Activated T-helper 1 cell treated with anti-CD3 and anti-CD28 coated beads, Interleukin-12 subunit alpha, Interleukin-12 subunit beta, Interleukin-2, Interleukin-4 antibody, amounts not matched to agents 30 ng/mL and 10 ng/mL and 1 ng/mL, durations not matched to agents 14 hours and 24 hours and 36 hours (primary cell): ENCODE measurements around the gene CD163. TPM values are rescaled to one million over a fixed set of nuclear protein-coding genes. Genes with fewer than 3 reads are reported as not detected.

Experiments
- DNase-seq: peaks from one replicate; pipeline ENCODE4 v3.0.0; 2021; ENCODE audit warnings: low spot score
- H3K27ac Mint-ChIP-seq: one replicate; pipeline ENCODE4 v1.8.0; 2021; ENCODE audit warnings: mild to moderate bottlenecking, mixed read lengths
- H3K27me3 Mint-ChIP-seq: one replicate; pipeline ENCODE4 v1.8.0; 2022; ENCODE audit warnings: mild to moderate bottlenecking, moderate library complexity, mixed read lengths; ENCODE audit not compliant: insufficient read depth
- H3K36me3 Mint-ChIP-seq: one replicate; pipeline ENCODE4 v1.8.0; 2021; ENCODE audit warnings: low read depth, mixed read lengths
- H3K4me1 Mint-ChIP-seq: one replicate; pipeline ENCODE4 v1.8.0; 2021; ENCODE audit warnings: low read depth, mixed read lengths
- H3K4me3 Mint-ChIP-seq: one replicate; pipeline ENCODE4 v1.8.0; 2021; ENCODE audit warnings: mild to moderate bottlenecking, moderate library complexity, mixed read lengths
- H3K9me3 Mint-ChIP-seq: one replicate; pipeline ENCODE4 v1.8.0; 2021; ENCODE audit warnings: mixed read lengths
- intact Hi-C: fragments of 100-400 bp; cut with micrococcal nuclease; formaldehyde crosslinking; loops from one replicate; pipeline ENCODE4 v1.15.1; 2024
- total RNA-seq: library from RNA; stranded (reverse); gene quantifications from 2 replicates; pipeline ENCODE4 v1.2.3, GENCODE V29; 2022

Gene CD163
- total RNA-seq, 1 donor from 2014 or later, result not detected

DNA sequence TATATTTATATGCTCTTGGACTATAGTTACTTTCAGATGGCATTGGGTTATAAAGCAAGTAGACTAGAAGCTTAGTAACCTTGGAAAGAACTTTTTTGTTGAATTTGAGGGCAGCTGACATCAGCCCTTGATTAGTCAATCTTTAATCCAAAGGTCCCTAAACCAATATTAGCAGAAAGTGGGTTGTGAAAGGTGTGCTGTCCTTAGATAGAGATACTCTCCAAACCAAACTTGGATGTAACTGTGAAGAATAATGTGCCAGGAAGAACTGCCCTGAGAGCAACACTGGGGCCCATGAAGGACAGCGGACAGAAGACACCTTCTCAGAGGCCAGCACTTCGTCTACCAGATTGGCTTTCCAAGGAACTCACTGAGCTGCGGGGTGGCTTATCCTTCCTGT is 10.6 kb downstream of the CD163 start:
- H3K4me3 Mint-ChIP-seq, result no peak overlapping the region
- no peak overlapping the region for H3K27ac Mint-ChIP-seq
- DNase-seq, result no peak
- H3K36me3 Mint-ChIP-seq, result no peaks in the 10 kb centered on the region
- no peaks in the 10 kb centered on the region for H3K4me1 Mint-ChIP-seq
- H3K27me3 Mint-ChIP-seq, result peaks cover 13% of the 10 kb centered on the region
- intact Hi-C loops, result no loop called here
- H3K9me3 Mint-ChIP-seq, result no peaks in the 10 kb centered on the region

GRCh38 chr12:7486512-7486911 is 17.1 kb downstream of the CD163 start:
- intact Hi-C loops, result no loop called here
- no peaks in the 10 kb centered on the region for H3K36me3 Mint-ChIP-seq
- H3K4me1 Mint-ChIP-seq, result no peaks in the 10 kb centered on the region
- no peaks in the 10 kb centered on the region for H3K9me3 Mint-ChIP-seq
- no peak for DNase-seq
- H3K27me3 Mint-ChIP-seq, result peaks cover 7% of the 10 kb centered on the region
- no peak overlapping the region for H3K4me3 Mint-ChIP-seq
- no peak overlapping the region for H3K27ac Mint-ChIP-seq

DNA sequence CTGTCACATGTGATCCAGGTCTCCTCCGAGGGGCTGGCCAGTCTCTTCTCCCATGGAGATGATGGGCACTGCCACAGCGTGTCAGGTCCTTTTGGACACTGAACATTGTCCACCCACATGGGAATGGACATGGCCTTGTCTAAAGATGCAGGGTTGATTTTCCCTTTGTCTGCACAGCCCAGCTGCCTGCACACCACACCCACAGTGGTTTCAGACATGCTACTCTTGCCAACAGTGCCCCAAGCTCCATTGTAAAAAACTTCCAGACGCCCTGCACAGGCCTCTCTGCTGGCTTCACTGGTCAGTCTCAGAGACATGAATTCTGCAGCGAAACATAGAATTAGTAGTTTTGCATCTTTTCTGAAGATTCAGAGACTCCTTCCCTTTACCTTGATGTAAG is 18.5 kb downstream of the CD163 start:
- DNase-seq, result no peak
- Mint-ChIP-seq H3K4me3 (no peak overlapping the region), H3K27ac (no peak overlapping the region), H3K27me3 (no peaks in the 10 kb centered on the region), H3K9me3 (no peaks in the 10 kb centered on the region), H3K4me1 (no peaks in the 10 kb centered on the region), H3K36me3 (no peaks in the 10 kb centered on the region)
- intact Hi-C loops, result no loop called here

DNA sequence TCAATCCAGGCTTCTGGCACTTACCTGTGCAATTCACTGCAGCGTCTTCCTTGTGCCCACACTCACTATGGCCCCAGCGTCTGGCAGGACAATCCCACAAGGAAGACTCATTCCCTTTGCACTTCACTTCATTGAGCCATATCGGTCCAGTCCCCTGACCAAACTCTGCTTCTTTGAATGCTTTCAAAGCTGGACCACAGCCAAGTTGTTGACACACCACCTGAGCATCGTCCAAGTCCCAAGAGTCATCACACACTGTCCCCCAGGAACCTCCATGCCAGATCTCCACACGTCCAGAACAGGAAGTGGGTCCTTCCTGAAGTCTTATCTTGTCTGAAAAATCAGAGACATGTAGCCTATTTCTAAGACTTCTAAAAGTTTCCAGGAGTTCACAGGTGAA is 20.2 kb downstream of the CD163 start:
- intact Hi-C loops, result no loop called here
- no peak overlapping the region for H3K27ac Mint-ChIP-seq
- H3K9me3 Mint-ChIP-seq, result no peaks in the 10 kb centered on the region
- H3K4me1 Mint-ChIP-seq, result no peaks in the 10 kb centered on the region
- no peaks in the 10 kb centered on the region for H3K36me3 Mint-ChIP-seq
- H3K27me3 Mint-ChIP-seq, result no peaks in the 10 kb centered on the region
- DNase-seq, result no peak
- H3K4me3 Mint-ChIP-seq, result no peak overlapping the region

DNA sequence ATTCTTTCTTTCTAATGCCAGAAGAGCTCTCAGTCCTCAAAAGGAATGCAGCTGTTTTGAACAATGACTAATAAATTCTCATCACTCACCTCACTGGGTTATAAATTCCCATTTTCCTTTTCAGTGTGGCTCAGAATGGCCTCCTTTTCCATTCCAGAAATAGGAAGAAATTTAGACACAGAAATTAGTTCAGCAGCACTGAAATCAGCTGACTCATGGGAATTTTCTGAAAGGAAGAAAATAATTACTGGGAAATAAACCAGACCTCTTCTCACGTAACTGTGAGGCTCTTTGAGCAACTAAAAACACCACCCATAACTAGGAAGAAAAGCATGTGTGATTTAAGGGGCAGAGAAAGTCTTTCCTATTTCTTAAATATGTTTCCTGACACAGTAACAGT is 23.8 kb downstream of the CD163 start:
- Mint-ChIP-seq H3K27me3 (no peaks in the 10 kb centered on the region), H3K27ac (no peak overlapping the region), H3K9me3 (no peaks in the 10 kb centered on the region), H3K4me1 (no peaks in the 10 kb centered on the region), H3K36me3 (no peaks in the 10 kb centered on the region), H3K4me3 (no peak overlapping the region)
- no peak for DNase-seq
- intact Hi-C loops, result no loop called here

DNA sequence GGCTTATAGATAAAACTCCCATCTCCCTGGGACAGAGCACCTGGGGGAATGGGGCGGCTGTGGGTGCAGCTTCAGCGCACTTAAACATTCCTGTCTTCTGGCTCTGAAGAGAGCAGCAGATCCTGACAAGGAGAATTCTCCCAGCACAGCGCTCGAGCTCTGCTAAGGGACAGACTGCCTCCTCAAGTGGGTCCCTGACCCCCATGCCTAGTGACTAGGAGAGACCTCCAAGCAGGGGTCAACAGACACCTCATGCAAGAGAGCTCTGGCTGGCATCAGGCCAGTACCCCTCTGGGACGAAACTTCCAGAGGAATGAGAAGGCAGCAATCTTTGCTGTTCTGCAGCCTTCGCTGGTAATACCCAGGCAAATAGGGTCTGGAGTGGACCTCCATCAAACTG is 31.5 kb downstream of the CD163 start:
- no peaks in the 10 kb centered on the region for H3K36me3 Mint-ChIP-seq
- peaks cover 1% of the 10 kb centered on the region for H3K27me3 Mint-ChIP-seq
- no peak overlapping the region for H3K4me3 Mint-ChIP-seq
- H3K9me3 Mint-ChIP-seq, result peaks cover 5% of the 10 kb centered on the region
- no peak overlapping the region for H3K27ac Mint-ChIP-seq
- intact Hi-C loops, result no loop called here
- no peaks in the 10 kb centered on the region for H3K4me1 Mint-ChIP-seq
- DNase-seq, result no peak

GRCh38 chr12:7460375-7461259 is 43.0 kb downstream of the CD163 start:
- peak; percentile 11 for DNase-seq
- Mint-ChIP-seq H3K4me1 (no peaks in the 10 kb centered on the region), H3K4me3 (no peak overlapping the region), H3K36me3 (no peaks in the 10 kb centered on the region), H3K27ac (no peak overlapping the region), H3K27me3 (peaks cover 5% of the 10 kb centered on the region), H3K9me3 (no peaks in the 10 kb centered on the region)
- intact Hi-C loops, result loop anchor here (1.0 to 2.0 kb wide), 4 partner anchors 86 to 318 kb away; no protein-coding TSS in a partner anchor

DNA sequence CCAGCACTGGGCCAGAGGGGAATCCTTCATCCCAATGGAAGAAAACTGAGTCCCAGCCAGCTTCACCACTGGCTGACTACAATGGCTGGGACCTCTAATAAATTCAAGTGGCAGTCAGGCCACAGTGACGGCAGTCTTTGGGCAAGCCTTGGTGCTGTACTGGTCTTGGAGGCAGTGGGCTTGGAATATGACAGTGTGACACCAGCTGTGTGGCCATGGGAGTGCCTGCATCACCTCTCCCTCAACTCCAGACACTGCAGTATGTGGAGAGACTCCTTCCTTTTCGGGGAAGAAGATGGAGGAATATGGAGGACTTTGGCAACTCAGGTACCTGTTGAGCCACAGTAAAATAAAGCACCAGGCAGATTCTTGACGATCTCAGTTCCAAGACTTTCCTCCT is 43.6 kb downstream of the CD163 start:
- H3K27me3 Mint-ChIP-seq, result peaks cover 5% of the 10 kb centered on the region
- no peaks in the 10 kb centered on the region for H3K4me1 Mint-ChIP-seq
- H3K9me3 Mint-ChIP-seq, result no peaks in the 10 kb centered on the region
- H3K36me3 Mint-ChIP-seq, result no peaks in the 10 kb centered on the region
- no peak overlapping the region for H3K4me3 Mint-ChIP-seq
- DNase-seq, result no peak
- H3K27ac Mint-ChIP-seq, result no peak overlapping the region
- intact Hi-C loops, result loop anchor here (1.0 to 2.0 kb wide), 4 partner anchors 86 to 317 kb away; no protein-coding TSS in a partner anchor

DNA sequence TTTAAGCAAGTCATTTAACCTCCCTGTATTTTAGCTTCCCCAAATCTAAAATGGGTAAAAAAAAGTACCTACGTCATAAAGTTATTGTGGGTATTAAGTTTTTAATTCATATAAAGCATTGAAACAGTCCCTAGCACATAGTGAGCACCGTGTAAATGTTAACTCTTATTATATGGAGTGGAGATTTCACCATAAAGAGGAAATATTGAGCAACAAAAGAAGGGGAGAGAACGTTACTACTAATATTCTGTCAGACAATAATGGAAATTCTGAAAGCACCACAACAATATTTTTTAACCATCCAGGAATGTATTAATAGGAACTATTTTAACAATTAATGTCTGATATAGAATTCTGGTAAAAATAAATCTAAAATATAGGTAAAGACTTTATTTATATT is 51.8 kb downstream of the CD163 start:
- Mint-ChIP-seq H3K4me1 (no peaks in the 10 kb centered on the region), H3K27me3 (peaks cover 7% of the 10 kb centered on the region), H3K36me3 (no peaks in the 10 kb centered on the region), H3K9me3 (no peaks in the 10 kb centered on the region), H3K4me3 (no peak overlapping the region), H3K27ac (no peak overlapping the region)
- intact Hi-C loops, result no loop called here
- DNase-seq, result no peak

GRCh38 chr12:7450667-7451066 is 52.9 kb downstream of the CD163 start:
- Mint-ChIP-seq H3K36me3 (no peaks in the 10 kb centered on the region), H3K27me3 (peaks cover 7% of the 10 kb centered on the region), H3K27ac (no peak overlapping the region), H3K4me3 (no peak overlapping the region), H3K9me3 (no peaks in the 10 kb centered on the region), H3K4me1 (no peaks in the 10 kb centered on the region)
- no peak for DNase-seq
- intact Hi-C loops, result no loop called here

DNA sequence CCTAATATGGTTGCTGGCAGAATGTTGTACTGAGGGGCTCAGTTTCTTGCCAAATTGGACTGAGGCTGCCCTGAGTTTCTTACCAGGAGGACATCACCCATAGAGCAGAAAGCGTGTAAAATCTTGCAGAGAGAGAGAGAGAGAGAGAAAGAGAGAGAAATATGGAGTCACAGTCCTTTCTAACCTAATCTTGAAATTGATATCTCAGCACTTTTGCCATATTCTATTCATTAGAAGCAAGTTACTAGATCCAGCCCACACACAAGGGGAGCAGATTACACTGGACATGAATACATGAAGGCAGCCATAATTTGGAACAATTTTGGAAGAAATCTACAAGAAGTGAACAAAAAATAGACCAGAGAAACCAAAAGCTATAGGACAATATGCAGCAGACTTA is 55.5 kb downstream of the CD163 start:
- H3K9me3 Mint-ChIP-seq, result no peaks in the 10 kb centered on the region
- no peaks in the 10 kb centered on the region for H3K4me1 Mint-ChIP-seq
- no peaks in the 10 kb centered on the region for H3K36me3 Mint-ChIP-seq
- no peak overlapping the region for H3K27ac Mint-ChIP-seq
- intact Hi-C loops, result no loop called here
- peaks cover 2% of the 10 kb centered on the region for H3K27me3 Mint-ChIP-seq
- no peak overlapping the region for H3K4me3 Mint-ChIP-seq
- no peak for DNase-seq

GRCh38 chr12:7444537-7444936 is 59.0 kb downstream of the CD163 start:
- Mint-ChIP-seq H3K27ac (no peak overlapping the region), H3K27me3 (peaks cover 20% of the 10 kb centered on the region), H3K9me3 (no peaks in the 10 kb centered on the region), H3K36me3 (peaks cover 1% of the 10 kb centered on the region), H3K4me3 (no peak overlapping the region), H3K4me1 (peaks cover 4% of the 10 kb centered on the region)
- no peak for DNase-seq
- intact Hi-C loops, result no loop called here

GRCh38 chr12:7444076-7444475 is 59.5 kb downstream of the CD163 start, which contains the start of gene CD163L1:
CD163L1 (minus strand) TSS chr12:7444153; CDS start chr12:7444127, 26 bp downstream.
- peaks cover 5% of the 10 kb centered on the region for H3K4me1 Mint-ChIP-seq
- no peak for DNase-seq
- peaks cover 23% of the 10 kb centered on the region for H3K27me3 Mint-ChIP-seq
- H3K36me3 Mint-ChIP-seq, result peaks cover 1% of the 10 kb centered on the region
- no peaks in the 10 kb centered on the region for H3K9me3 Mint-ChIP-seq
- H3K27ac Mint-ChIP-seq, result no peak within 1 kb of the TSS
- no peak within 1 kb of the TSS for H3K4me3 Mint-ChIP-seq
- intact Hi-C loops, result no loop called here
